ENCODE data around the gene DYNC1H1.

The DYNC1H1 gene

GRCh38 chr14:102015045-102015685 is 50.8 kb downstream of the DYNC1H1 start:
- Histone ChIP-seq H3K27ac (ENCODE audit: low read depth, low read length) (no peak overlapping the region), H3K4me3 (ENCODE audit: low read length) (no peak overlapping the region), H3K4me1 (ENCODE audit: control insufficient read depth, low read length) (no peaks in the 10 kb centered on the region), H3K36me3 (ENCODE audit: control insufficient read depth, low read length) (peaks cover 94% of the 10 kb centered on the region), H3K79me2 (ENCODE audit: control insufficient read depth, low read length) (no peaks in the 10 kb centered on the region), H3K9me3 (ENCODE audit: control insufficient read depth, insufficient read depth, low read length) (no peaks in the 10 kb centered on the region), H3K9me2 (replicated peaks; ENCODE audit: control insufficient read depth, low read length) (no peaks in the 10 kb centered on the region), H3K4me2 (ENCODE audit: low read length) (no peak overlapping the region), H3F3A (ENCODE audit: control insufficient read depth, insufficient read depth) (no peaks in the 10 kb centered on the region), H4K20me1 (ENCODE audit: control insufficient read depth, insufficient read depth, low read depth, low read length) (no peaks in the 10 kb centered on the region), H3K27me3 (ENCODE audit: control insufficient read depth, low read length) (no peaks in the 10 kb centered on the region)
- TF ChIP-seq CTCF (IDR thresholded peaks at IDR 0.05; ENCODE audit: low read depth, low read length, poor library complexity, severe bottlenecking), result no peak
- no peak for TF ChIP-seq EZH2phosphoT487 (IDR thresholded peaks at IDR 0.05; ENCODE audit: borderline replicate concordance, low read length)

GRCh38 chr14:102015771-102016170 is 51.4 kb downstream of the DYNC1H1 start:
- no peak overlapping the region for H3K4me3 ChIP-seq (ENCODE audit: low read length)
- TF ChIP-seq EZH2phosphoT487 (IDR thresholded peaks at IDR 0.05; ENCODE audit: borderline replicate concordance, low read length) (no peak), CTCF (IDR thresholded peaks at IDR 0.05; ENCODE audit: low read depth, low read length, poor library complexity, severe bottlenecking) (no peak)
- no peaks in the 10 kb centered on the region for H3F3A ChIP-seq (ENCODE audit: control insufficient read depth, insufficient read depth)
- no peaks in the 10 kb centered on the region for H3K4me1 ChIP-seq (ENCODE audit: control insufficient read depth, low read length)
- no peak overlapping the region for H3K27ac ChIP-seq (ENCODE audit: low read depth, low read length)
- H3K36me3 ChIP-seq (ENCODE audit: control insufficient read depth, low read length), result peaks cover 94% of the 10 kb centered on the region
- no peaks in the 10 kb centered on the region for H3K79me2 ChIP-seq (ENCODE audit: control insufficient read depth, low read length)
- H3K9me2 ChIP-seq (replicated peaks; ENCODE audit: control insufficient read depth, low read length), result no peaks in the 10 kb centered on the region
- H3K27me3 ChIP-seq (ENCODE audit: control insufficient read depth, low read length), result no peaks in the 10 kb centered on the region
- no peaks in the 10 kb centered on the region for H4K20me1 ChIP-seq (ENCODE audit: control insufficient read depth, insufficient read depth, low read depth, low read length)
- H3K9me3 ChIP-seq (ENCODE audit: control insufficient read depth, insufficient read depth, low read length), result no peaks in the 10 kb centered on the region
- no peak overlapping the region for H3K4me2 ChIP-seq (ENCODE audit: low read length)

GRCh38 chr14:102016420-102017090 is 52.2 kb downstream of the DYNC1H1 start:
- peaks cover 93% of the 10 kb centered on the region for H3K36me3 ChIP-seq (ENCODE audit: control insufficient read depth, low read length)
- H4K20me1 ChIP-seq (ENCODE audit: control insufficient read depth, insufficient read depth, low read depth, low read length), result no peaks in the 10 kb centered on the region
- H3K9me2 ChIP-seq (replicated peaks; ENCODE audit: control insufficient read depth, low read length), result no peaks in the 10 kb centered on the region
- no peak overlapping the region for H3K4me2 ChIP-seq (ENCODE audit: low read length)
- H3K27me3 ChIP-seq (ENCODE audit: control insufficient read depth, low read length), result no peaks in the 10 kb centered on the region
- no peaks in the 10 kb centered on the region for H3F3A ChIP-seq (ENCODE audit: control insufficient read depth, insufficient read depth)
- H3K9me3 ChIP-seq (ENCODE audit: control insufficient read depth, insufficient read depth, low read length), result no peaks in the 10 kb centered on the region
- no peaks in the 10 kb centered on the region for H3K79me2 ChIP-seq (ENCODE audit: control insufficient read depth, low read length)
- H3K4me3 ChIP-seq (ENCODE audit: low read length), result no peak overlapping the region
- H3K4me1 ChIP-seq (ENCODE audit: control insufficient read depth, low read length), result no peaks in the 10 kb centered on the region
- TF ChIP-seq EZH2phosphoT487 (IDR thresholded peaks at IDR 0.05; ENCODE audit: borderline replicate concordance, low read length) (no peak), CTCF (IDR thresholded peaks at IDR 0.05; ENCODE audit: low read depth, low read length, poor library complexity, severe bottlenecking) (no peak)
- H3K27ac ChIP-seq (ENCODE audit: low read depth, low read length), result no peak overlapping the region
